Right ventricle myocardium superior (tissue), 1 donor: Measurements from ENCODE around the gene KNG1. TPM values are rescaled to one million over a fixed set of nuclear protein-coding genes. Genes with fewer than 3 reads are reported as not detected.

Experiments used
- ATAC-seq: fragments of 200-7000 bp; cut with Tn5 transposase; one replicate; pipeline ENCODE4 v1.9.1; 2020; ENCODE audit warnings: mild to moderate bottlenecking; ENCODE audit not compliant: poor library complexity
- DNase-seq: peaks from one replicate; pipeline ENCODE4 v3.0.0-alpha.2; 2020
- intact Hi-C: fragments of 100-400 bp; cut with DNase I; formaldehyde crosslinking; loops from one replicate; pipeline ENCODE4 v1.11.2; 2022
- total RNA-seq: library from RNA; stranded (reverse); fragmentation: NEBNext Ultra II Directional; extraction: Animal tissue kit (Norgen Biotek cat#: 25700); gene quantifications from one replicate; pipeline ENCODE4 v1.2.1, GENCODE V29; 2021
- donor health status: DM: no; HTN: yes; CAD: no; lungs with severe emphysema.

The KNG1 gene
- total RNA-seq, 1 donor from 2014 or later, result 0.43 TPM

DNA sequence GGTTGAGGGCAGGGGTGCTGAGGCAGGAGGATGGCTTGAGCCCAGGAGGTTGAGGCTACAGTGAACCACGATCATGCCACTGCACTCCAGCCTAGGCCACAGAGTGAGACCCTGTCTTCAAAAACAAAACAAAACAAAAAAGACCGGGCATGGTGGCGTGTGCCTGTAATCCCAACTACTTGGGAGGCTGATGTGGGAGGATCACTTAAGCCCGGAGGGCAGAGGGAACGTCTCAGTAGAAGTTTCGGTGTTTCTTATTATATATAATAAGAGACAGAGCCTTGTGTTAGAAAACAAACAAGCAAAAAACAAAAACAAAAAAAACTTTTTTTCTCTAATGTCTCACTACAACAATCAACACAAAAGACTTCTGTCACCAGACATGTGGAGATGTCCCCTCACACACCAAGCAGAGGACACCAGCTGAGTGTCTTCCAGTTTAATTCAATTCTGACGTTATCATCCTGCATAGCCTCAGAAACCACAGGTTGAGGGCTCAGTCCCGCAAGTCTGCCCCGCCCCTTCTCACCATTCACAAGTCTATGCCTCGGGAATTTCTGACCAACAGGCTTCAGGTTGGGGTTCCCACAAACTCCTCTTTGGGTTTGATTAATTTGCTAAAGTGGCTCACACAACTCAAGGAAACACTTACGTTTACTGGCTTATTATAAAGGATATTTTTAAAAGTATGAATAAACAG, 42.2 kb downstream of the KNG1 start:
- intact Hi-C loops, result no loop called here
- no peak for DNase-seq

DNA sequence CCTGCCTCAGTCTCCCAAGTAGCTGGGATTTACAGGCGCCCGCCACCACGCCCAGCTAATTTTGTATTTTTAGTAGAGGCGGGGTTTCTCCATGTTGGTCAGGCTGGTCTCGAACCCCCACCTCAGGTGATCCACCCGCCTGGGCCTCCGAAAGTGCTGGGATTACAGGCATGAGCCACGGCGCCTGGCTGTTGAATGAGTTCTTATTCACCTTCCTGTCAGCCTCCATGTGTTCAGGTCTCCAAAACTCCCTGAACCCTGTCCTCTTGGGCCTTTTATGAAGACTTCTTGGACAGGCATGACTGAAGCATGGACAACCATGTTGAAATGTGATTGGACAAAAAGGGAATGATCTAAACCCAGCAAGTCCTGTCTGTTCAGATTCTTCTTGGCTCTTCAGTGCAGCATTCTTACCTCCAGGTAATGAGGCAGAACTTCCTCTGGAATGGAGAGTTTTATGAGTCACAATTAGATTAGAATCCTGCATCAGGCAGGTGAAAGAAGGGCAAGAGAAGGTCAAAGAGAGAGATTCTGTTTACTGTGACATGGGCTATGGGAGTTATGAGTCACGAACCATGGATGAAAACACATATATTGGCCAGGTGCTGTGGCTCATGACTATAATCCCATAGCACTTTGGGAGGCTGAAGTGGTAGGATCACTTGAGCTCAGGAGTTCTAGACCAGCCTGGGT, 43.1 kb downstream of the KNG1 start:
- intact Hi-C loops, result no loop called here
- no peak for ATAC-seq
- DNase-seq, result no peak

More for the DNA sequence above, 42.2 kb downstream of the KNG1 start:
- ATAC-seq, result no peak

DNA sequence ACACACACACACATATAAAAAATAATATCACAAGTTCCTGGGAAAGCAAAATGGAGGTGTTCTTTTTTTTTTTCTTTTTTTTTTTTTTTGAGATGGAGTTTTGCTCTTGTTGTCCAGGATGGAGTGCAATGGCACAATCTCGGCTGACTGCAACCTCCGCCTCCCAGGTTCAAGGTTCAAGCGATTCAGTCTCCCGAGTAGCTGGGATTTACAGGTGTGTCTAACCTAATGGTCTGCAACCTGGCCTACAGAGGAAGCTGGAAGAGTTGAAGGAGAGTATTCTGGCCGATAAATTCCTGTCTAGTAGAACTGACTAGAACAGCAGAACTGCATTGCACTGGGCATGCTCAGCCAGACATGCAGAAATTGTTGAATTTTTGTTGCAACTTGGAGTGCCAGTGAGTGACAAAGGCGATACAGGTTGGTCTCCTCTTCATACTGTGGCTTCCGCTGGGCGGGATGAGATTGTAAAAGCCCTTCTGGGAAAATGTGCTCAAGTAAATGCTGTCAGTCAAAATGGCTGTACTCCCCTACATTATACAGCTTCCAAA, 43.8 kb downstream of the KNG1 start:
- no peak for DNase-seq
- intact Hi-C loops, result no loop called here
- no peak for ATAC-seq

DNA sequence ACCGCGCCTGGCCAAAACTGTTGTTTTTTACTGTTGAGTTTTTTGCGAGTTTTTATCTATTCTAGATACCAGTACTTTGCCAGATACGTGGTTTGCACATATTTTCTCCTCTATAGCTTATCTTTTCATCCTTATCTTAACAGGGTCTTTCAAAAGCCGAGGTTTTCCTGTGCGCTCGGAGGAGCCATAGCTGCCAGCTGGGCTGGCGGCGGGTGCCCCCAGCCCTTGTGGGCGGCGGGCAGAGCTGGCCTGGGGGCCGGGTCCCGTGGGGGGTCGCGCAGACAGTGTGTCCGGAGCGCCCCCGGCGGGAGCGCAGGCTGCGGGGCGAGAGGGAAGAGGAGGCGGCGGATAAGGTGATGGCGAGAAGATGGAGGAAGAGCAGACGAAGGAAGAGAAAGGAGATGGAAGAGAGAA, 55.1 kb downstream of the KNG1 start:
- DNase-seq, result no peak
- ATAC-seq, result peak; percentile 68
- intact Hi-C loops, result no loop called here

- intact Hi-C loops, result no loop called here
- ATAC-seq, result peak; percentile 91
- peak; percentile 85 for DNase-seq
Observed at GRCh38 chr3:186772701-186773417, 55.7 kb downstream of the KNG1 start.

DNA sequence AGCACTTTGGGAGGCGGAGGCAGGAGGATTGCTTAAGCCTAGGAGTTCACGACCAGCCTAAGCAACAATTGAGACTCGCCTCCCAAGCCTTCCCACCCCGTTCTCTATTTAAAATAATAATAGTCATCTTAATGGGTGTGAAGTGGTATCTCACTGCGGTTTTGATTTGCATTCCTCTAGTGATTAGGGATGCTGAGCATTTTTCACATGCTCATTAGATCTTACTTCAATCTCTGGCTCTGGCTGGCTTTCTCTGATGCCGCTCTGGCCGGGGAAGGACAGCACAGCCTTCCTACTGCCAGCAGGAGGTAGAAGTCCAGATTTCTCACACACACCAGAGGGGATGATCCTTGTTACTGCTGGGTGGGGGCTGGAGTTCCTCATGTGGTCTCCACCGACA, 58.8 kb downstream of the KNG1 start:
- intact Hi-C loops, result no loop called here
- DNase-seq, result no peak
- ATAC-seq, result no peak

- DNase-seq, result no peak
- ATAC-seq, result no peak
- intact Hi-C loops, result no loop called here
Observed at GRCh38 chr3:186779204-186779603, 62.0 kb downstream of the KNG1 start.

GRCh38 chr3:186782542-186783057, 65.4 kb downstream of the KNG1 start:
- DNase-seq (no peak), ATAC-seq (peak; percentile 19)
- intact Hi-C loops, result no loop called here

- peak; percentile 91 for ATAC-seq
- intact Hi-C loops, result no loop called here
- peak; percentile 93 for DNase-seq
Observed at GRCh38 chr3:186783058-186783730, 66.0 kb downstream of the KNG1 start, which contains the start of gene EIF4A2. Gene EIF4A2, plus strand, starts transcription at chr3:186783577. Its CDS starts 34 bp downstream, at chr3:186783611.

GRCh38 chr3:186783731-186784515, 66.8 kb downstream of the KNG1 start:
- DNase-seq, result peak; percentile 91
- intact Hi-C loops, result no loop called here
- peak; percentile 91 for ATAC-seq

DNA sequence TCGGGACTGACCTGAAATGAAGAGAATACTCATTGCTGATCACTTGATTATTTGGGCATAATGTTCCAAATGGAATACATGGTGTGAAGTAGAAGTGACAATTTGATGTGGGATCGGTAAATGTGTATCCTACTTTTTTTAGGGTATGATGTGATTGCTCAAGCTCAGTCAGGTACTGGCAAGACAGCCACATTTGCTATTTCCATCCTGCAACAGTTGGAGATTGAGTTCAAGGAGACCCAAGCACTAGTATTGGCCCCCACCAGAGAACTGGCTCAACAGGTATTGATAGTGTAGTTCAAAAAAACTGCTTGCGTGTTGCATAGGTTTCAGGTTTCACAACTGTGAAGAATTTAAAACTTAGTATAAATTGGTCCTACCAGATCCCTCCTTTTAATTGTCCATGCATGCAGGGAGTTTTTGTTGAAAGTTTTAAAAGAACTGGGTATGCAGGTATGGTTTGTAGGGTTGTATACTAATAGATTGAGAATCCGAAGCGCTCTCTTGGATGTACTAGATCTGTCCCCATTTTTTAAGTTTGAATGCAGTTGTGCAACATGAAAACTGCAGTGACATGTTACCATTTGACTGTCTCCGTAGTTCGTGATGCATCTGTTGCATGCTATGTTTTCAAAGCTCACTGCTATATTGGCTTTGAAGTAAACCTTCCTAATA, 67.8 kb downstream of the KNG1 start:
- intact Hi-C loops, result no loop called here
- ATAC-seq, result no peak
- no peak for DNase-seq

- ATAC-seq (no peak), DNase-seq (no peak)
- intact Hi-C loops, result no loop called here
Observed at GRCh38 chr3:186785495-186786018, 68.4 kb downstream of the KNG1 start.

GRCh38 chr3:186786922-186787321, 69.8 kb downstream of the KNG1 start:
- intact Hi-C loops, result no loop called here
- no peak for ATAC-seq
- no peak for DNase-seq

DNA sequence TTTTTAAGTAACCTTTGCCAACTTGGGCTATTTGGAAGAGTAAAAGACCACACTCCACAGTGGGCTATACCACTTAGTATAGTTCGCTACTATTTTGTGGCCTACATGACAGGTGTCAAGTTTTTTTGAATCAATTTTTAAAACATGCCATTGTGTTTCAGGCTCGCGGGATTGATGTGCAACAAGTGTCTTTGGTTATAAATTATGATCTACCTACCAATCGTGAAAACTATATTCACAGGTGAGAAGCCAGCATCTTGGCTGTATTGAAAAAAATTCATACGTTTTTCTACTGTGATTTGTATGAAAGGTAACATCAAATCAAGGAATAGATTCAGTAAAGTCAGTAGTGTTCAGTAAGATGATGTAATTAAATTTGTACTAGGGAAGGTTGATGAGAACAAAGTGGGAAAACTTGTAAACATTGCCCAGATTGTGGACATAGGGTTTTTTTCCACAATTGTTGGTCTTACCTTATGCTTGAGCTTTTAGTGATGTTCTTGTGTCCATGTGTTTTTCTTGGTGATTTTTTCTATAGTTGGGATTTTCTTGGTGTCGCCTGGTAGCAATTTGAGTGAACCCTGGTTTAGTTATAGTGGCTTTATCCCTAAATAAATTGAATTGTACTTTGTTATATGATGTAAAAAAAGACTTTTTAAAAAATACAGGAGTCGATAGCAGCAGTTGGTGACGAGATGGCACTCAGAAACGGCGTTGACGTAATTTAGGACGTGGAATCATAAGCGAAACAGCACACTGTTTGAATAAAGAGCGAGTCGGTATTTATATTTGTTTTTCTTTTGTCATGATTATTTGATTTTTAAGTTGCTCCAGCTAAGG, 70.7 kb downstream of the KNG1 start:
- no peak for ATAC-seq
- intact Hi-C loops, result no loop called here
- DNase-seq, result no peak

DNA sequence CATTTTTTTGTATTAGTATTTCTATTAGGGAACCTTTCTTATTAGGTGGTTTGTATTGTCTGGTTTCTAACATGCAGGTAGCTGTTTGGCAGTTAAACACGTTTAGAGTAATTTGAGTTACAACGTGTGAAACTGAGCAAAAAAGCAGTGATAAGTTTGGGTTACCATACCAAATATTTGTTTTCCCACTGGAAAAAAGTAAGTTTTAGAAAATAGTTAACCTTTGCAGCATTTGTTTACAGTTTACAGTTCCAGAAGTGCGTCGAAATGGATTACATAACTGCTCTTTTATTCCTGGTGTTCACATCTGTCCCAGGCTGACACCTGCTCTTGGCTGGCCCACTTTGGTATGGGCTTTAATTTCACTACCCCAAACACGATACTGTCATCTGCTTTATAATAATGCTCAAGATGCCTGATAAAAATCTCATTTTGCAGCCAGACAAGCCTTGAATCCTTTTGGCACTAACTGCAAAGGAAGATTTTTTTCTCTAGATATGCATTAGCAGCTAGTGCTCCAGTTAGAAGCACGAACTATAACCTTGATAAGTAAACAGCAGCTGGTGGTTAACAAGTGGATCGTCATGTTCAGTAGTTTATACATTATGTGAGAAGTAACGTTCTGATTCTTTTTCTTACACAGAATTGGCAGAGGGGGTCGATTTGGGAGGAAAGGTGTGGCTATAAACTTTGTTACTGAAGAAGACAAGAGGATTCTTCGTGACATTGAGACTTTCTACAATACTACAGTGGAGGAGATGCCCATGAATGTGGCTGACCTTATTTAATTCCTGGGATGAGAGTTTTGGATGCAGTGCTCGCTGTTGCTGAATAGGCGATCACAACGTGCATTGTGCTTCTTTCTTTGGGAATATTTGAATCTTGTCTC, 71.6 kb downstream of the KNG1 start:
- intact Hi-C loops, result no loop called here
- no peak for ATAC-seq
- no peak for DNase-seq
